ENCODE measurements around the gene AHNAK2.

DNA sequence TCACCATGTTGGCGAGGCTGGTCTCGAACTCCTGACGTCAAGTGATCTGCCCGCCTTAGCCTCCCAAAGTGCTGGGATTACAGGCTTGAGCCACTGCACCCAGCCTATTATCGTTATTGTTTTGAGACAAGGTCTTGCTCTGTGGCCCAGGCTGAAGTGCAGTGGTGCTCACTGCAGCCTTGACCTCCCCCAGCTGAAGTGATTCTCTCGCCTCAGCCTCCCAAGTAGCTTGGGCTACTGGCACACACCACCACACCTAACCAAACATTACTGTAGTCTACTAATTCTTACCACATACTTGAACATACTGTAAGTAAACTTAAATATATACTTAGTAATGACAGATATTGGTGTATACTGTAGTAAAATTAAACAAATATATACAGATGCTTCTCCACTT is 47.3 kb upstream of the AHNAK2 start:
- TF ChIP-seq, protein P1, sequence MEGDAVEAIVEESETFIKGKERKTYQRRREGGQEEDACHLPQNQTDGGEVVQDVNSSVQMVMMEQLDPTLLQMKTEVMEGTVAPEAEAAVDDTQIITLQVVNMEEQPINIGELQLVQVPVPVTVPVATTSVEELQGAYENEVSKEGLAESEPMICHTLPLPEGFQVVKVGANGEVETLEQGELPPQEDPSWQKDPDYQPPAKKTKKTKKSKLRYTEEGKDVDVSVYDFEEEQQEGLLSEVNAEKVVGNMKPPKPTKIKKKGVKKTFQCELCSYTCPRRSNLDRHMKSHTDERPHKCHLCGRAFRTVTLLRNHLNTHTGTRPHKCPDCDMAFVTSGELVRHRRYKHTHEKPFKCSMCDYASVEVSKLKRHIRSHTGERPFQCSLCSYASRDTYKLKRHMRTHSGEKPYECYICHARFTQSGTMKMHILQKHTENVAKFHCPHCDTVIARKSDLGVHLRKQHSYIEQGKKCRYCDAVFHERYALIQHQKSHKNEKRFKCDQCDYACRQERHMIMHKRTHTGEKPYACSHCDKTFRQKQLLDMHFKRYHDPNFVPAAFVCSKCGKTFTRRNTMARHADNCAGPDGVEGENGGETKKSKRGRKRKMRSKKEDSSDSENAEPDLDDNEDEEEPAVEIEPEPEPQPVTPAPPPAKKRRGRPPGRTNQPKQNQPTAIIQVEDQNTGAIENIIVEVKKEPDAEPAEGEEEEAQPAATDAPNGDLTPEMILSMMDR (IDR thresholded peaks at IDR 0.05; ENCODE audit: poor library complexity), result no peak
- TF ChIP-seq EZH2 (IDR thresholded peaks at IDR 0.05; ENCODE audit: borderline replicate concordance) (no peak), EZH2phosphoT487 (IDR thresholded peaks at IDR 0.05; ENCODE audit: low read depth, severe bottlenecking, unreplicated experiment) (no peak)

Data from hepatocyte (in vitro differentiated cells).